Lung (tissue), 12 donors: ENCODE data around the gene DCLRE1A. TPM values are rescaled to one million over a fixed set of nuclear protein-coding genes. Genes with fewer than 3 reads are reported as not detected.
"Not testable (repeated sequence)": the region's sequence is repeated elsewhere in the genome, so short reads cannot be mapped to it uniquely, and the experiment has no call there.

Source experiments
- ATAC-seq: fragments of 200-7000 bp; cut with Tn5 transposase; one replicate; pipeline ENCODE4 v1.9.1; 2020; ENCODE audit warnings: moderate number of reproducible peaks; ENCODE audit not compliant: insufficient read depth, low FRiP score
- DNase-seq, 3 donors: peaks; one replicate each; pipeline ENCODE4 v3.0.0-alpha.2; 2013 to 2017
- H3K27ac ChIP-seq, 2 donors: one replicate each; pipeline ENCODE4 v1.5.1; 2013; ENCODE audit warnings: mild to moderate bottlenecking in 2 of 2, moderate library complexity in 2 of 2, control low read depth in 1 of 2, inconsistent platforms in 1 of 2, low read depth in 1 of 2, low read length in 1 of 2
- H3K27me3 ChIP-seq, 3 donors: one replicate each; pipeline ENCODE4 v1.5.1; 2013; ENCODE audit warnings: low read length in 2 of 3; ENCODE audit not compliant: control insufficient read depth in 3 of 3, insufficient read depth in 3 of 3
- H3K36me3 ChIP-seq, 4 donors: one replicate each; pipeline ENCODE4 v1.5.1; 2013; ENCODE audit warnings: low read length in 4 of 4, mild to moderate bottlenecking in 1 of 4, moderate library complexity in 1 of 4; ENCODE audit not compliant: control insufficient read depth in 4 of 4, insufficient read depth in 4 of 4
- H3K4me1 ChIP-seq, 5 donors: one replicate each; pipeline ENCODE4 v1.5.1; 2013; ENCODE audit warnings: low read length in 5 of 5, mild to moderate bottlenecking in 2 of 5, moderate library complexity in 1 of 5; ENCODE audit not compliant: control insufficient read depth in 5 of 5, insufficient read depth in 5 of 5
- H3K4me3 ChIP-seq: one replicate; pipeline ENCODE4 v1.5.1; 2013; ENCODE audit warnings: mild to moderate bottlenecking, control low read depth, moderate library complexity
- H3K9ac ChIP-seq, 2 donors: one replicate each; pipeline ENCODE4 v1.5.1; 2013; ENCODE audit warnings: low read length in 2 of 2, control low read depth in 1 of 2; ENCODE audit not compliant: insufficient read depth in 1 of 2
- H3K9me3 ChIP-seq, 4 donors: one replicate each; pipeline ENCODE4 v1.5.1; 2013; ENCODE audit warnings: low read length in 3 of 4, mild to moderate bottlenecking in 1 of 4, moderate library complexity in 1 of 4; ENCODE audit not compliant: control insufficient read depth in 4 of 4, insufficient read depth in 3 of 4
- CTCF ChIP-seq: IDR thresholded peaks from 2 replicates; pipeline ENCODE4 v1.5.1; 2012; ENCODE audit warnings: mild to moderate bottlenecking; ENCODE audit errors: control extremely low read depth, extremely low read depth
- WGBS, 2 donors: extraction: QIAGEN DNeasy Blood & Tissue Kit; methylation state at CpG; one replicate each; pipeline ENCODE4 v1.1.7; 2013; 5-methylcytosine and 5-hydroxymethylcytosine counted together
- polyA plus RNA-seq, 2 donors: library from polyadenylated mRNA; stranded (reverse); fragments of 200-250 nt; gene quantifications; one replicate each; pipeline ENCODE4 v1.2.1, GENCODE V29; 2013
- total RNA-seq, 2 donors: library from RNA; depleted of rRNA in 1 of 2; stranded (reverse); fragments of >200 nt in 1 of 2; gene quantifications; one replicate each; pipeline ENCODE4 v1.2.1, GENCODE V29; 2014 to 2021
- donor health status: control.
- donor health status: control.
- donor health status: Bipolar disorder and iron deficiency.
- donor health status: healthy.
- donor health status: DM: yes; HTN: yes; CAD: no.

DCLRE1A gene
- total and polyA plus RNA-seq, 4 donors = 4.5 to 12.1 (median 5.4) TPM

DNA sequence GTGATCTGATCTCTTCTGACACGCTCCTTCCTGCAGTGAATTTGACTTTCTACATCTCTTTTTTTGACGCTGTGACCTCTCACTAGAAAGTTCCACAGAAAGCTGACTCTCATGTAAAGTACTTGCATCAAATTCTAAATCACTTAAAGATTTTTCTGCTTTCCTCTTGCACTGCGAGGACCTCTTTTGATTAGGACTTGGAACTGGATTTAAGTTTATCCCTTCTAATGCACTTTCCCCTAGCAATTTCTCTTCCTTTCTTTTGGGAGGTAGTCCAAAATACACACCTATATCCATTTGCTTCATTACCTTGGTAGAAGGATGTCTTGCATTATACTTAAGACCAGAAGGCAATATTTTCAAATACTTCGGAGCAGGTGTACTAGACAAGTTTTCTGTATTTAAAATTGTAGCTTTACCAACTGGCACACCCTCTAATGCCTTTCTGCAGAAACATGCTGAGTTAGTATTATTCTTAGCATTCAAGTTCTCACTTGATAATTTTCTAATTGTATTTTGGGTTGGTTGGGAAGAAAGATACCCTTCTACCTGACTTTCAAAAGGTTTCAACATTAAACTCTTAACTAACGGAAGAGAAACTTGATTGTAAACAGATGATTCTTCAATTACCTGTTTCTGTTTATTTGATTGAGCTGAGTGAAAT lies 4.6 kb downstream of the DCLRE1A start:
- no peak for ATAC-seq
- DNase-seq = no peak
- Histone ChIP-seq H3K27me3 (no peaks in the 10 kb centered on the region), H3K9ac (no peak overlapping the region), H3K9me3 (no peaks in the 10 kb centered on the region), H3K4me1 (peaks cover 0 to 8% (median 5%) of the 10 kb centered on the region in 5 donors), H3K4me3 (no peak overlapping the region), H3K27ac (no peak overlapping the region), H3K36me3 (peaks cover 0 to 6% (median 2%) of the 10 kb centered on the region in 4 donors)
- no peak for TF ChIP-seq CTCF
- WGBS, 2 donors = 88 to 94% methylated on average over 5 of the region's 5 CpGs

GRCh38 chr10:113846036-113846435 lies 7.8 kb downstream of the DCLRE1A start:
- Histone ChIP-seq H3K9ac (no peak overlapping the region), H3K4me3 (no peak overlapping the region), H3K4me1 (peaks cover 0 to 5% (median 0%) of the 10 kb centered on the region in 5 donors), H3K9me3 (no peaks in the 10 kb centered on the region), H3K36me3 (peaks cover 0 to 8% (median 4%) of the 10 kb centered on the region in 4 donors), H3K27me3 (no peaks in the 10 kb centered on the region), H3K27ac (no peak overlapping the region)
- no peak for TF ChIP-seq CTCF
- no peak for DNase-seq
- 86 to 93% methylated on average over 2 of the region's 2 CpGs for WGBS, 2 donors
- ATAC-seq = no peak

- DNase-seq (no peak), ATAC-seq (no peak)
- 22 to 56% methylated on average over 6 of the region's 6 CpGs for WGBS, 2 donors
- no peak overlapping the region for H3K4me3 ChIP-seq
- no peak overlapping the region for H3K9ac ChIP-seq
- no peaks in the 10 kb centered on the region for H3K9me3 ChIP-seq
- no peaks in the 10 kb centered on the region for H3K27me3 ChIP-seq
- H3K27ac ChIP-seq = no peak overlapping the region
- H3K4me1 ChIP-seq = no peaks in the 10 kb centered on the region
- H3K36me3 ChIP-seq = peaks cover 3 to 15% (median 6%) of the 10 kb centered on the region in 4 donors
- no peak for TF ChIP-seq CTCF
Observed at GRCh38 chr10:113843972-113844485, 9.9 kb downstream of the DCLRE1A start.

- H3K9ac ChIP-seq = no peak overlapping the region
- ATAC-seq = no peak
- no peak for TF ChIP-seq CTCF
- DNase-seq = no peak
- no peaks in the 10 kb centered on the region for H3K27me3 ChIP-seq
- H3K4me3 ChIP-seq = no peak overlapping the region
- no peak overlapping the region for H3K27ac ChIP-seq
- H3K9me3 ChIP-seq = no peaks in the 10 kb centered on the region
- H3K4me1 ChIP-seq = no peaks in the 10 kb centered on the region
- 88 to 91% methylated on average over 1 of the region's 1 CpG for WGBS, 2 donors
- peaks cover 3 to 15% (median 6%) of the 10 kb centered on the region in 4 donors for H3K36me3 ChIP-seq
Observed at GRCh38 chr10:113842171-113842570, 11.7 kb downstream of the DCLRE1A start.

DNA sequence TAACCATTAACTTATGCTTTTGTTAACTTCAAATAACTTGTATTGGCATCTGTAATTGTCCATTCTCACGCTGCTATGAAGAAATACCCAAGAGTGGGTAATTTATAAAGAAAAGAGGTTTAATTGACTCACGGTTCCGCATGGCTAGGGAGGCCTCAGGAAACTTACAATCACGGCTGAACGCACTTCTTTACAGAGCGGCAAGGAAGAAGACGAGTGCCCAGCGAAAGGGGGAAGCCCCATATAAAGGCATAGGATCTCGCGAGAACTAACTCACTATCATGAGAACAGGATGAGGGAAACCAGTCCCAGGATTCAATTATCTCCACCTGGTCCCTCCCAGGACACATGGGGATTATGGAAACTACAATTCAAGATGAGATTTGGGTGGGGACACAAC lies 25.3 kb downstream of the DCLRE1A start:
- H3K4me3 ChIP-seq, H3K4me1 ChIP-seq, H3K27me3 ChIP-seq, H3K27ac ChIP-seq, H3K36me3 ChIP-seq, H3K9ac ChIP-seq, H3K9me3 ChIP-seq, ATAC-seq, DNase-seq: not testable (repeated sequence)
- 94 to 97% methylated on average over 10 of the region's 10 CpGs for WGBS, 2 donors
